ENCODE data around the gene LRRC56. TPM values are rescaled to one million over a fixed set of nuclear protein-coding genes. Genes with fewer than 3 reads are reported as not detected.

LRRC56 gene
- total RNA-seq, 1 experiment from 2014 or later, result 3.4 TPM

GRCh38 chr11:577611-577894 is 40.2 kb downstream of the LRRC56 start:
- Mint-ChIP-seq H3K27me3 (ENCODE audit: low read depth) (peaks cover 22% of the 10 kb centered on the region), H3K27ac (peak overlapping the region; percentile 95), H3K4me3 (peak overlapping the region; percentile 90), H3K4me1 (peaks cover 31% of the 10 kb centered on the region), H3K9me3 (no peaks in the 10 kb centered on the region), H3K36me3 (peaks cover 13% of the 10 kb centered on the region)
- ChIA-PET POLR2A (no interaction called here), CTCF (interaction anchor here (1.1 kb wide), 1 partner anchor 12 kb away, joined by 3 read pairs; no protein-coding TSS in a partner anchor)
- ATAC-seq (no peak), DNase-seq (ENCODE audit: low spot score) (no peak)
- TF ChIP-seq ERG (CRISPR knock-in tag; IDR thresholded peaks at IDR 0.05) (no peak), ZMAT4 (CRISPR knock-in tag; IDR thresholded peaks at IDR 0.05) (no peak), PREB (CRISPR knock-in tag; IDR thresholded peaks at IDR 0.05; ENCODE audit: borderline replicate concordance) (no peak), EMX1 (CRISPR knock-in tag; IDR thresholded peaks at IDR 0.05) (no peak), HMGA2 (CRISPR knock-in tag; IDR thresholded peaks at IDR 0.05) (no peak), AR (CRISPR knock-in tag; IDR thresholded peaks at IDR 0.05) (no peak), ZNF219 (CRISPR knock-in tag; IDR thresholded peaks at IDR 0.05; ENCODE audit: borderline replicate concordance) (no peak), TP53 (CRISPR knock-in tag; IDR thresholded peaks at IDR 0.05) (no peak), ZNF232 (CRISPR knock-in tag; IDR thresholded peaks at IDR 0.05) (no peak), HMGXB4 (CRISPR knock-in tag; IDR thresholded peaks at IDR 0.05) (no peak), CREB1 (CRISPR knock-in tag; IDR thresholded peaks at IDR 0.05) (no peak), NR2C2 (CRISPR knock-in tag; IDR thresholded peaks at IDR 0.05) (no peak), GRHL2 (CRISPR knock-in tag; IDR thresholded peaks at IDR 0.05; ENCODE audit: insufficient replicate concordance, severe bottlenecking) (no peak), ZNF396 (CRISPR knock-in tag; IDR thresholded peaks at IDR 0.05; ENCODE audit: borderline replicate concordance) (no peak), CREM (CRISPR knock-in tag; IDR thresholded peaks at IDR 0.05) (no peak), ZNF416 (CRISPR knock-in tag; IDR thresholded peaks at IDR 0.05) (no peak), ZNF121 (CRISPR knock-in tag; IDR thresholded peaks at IDR 0.05) (no peak), E2F1 (CRISPR knock-in tag; IDR thresholded peaks at IDR 0.05) (no peak), CBFB (CRISPR knock-in tag; IDR thresholded peaks at IDR 0.05; ENCODE audit: low read depth) (no peak)
